Measurements from ENCODE around the gene COX6A1. TPM values are rescaled to one million over a fixed set of nuclear protein-coding genes. Genes with fewer than 3 reads are reported as not detected.
A peak's percentile ranks its signal among the peaks of the same experiment; 100 is the strongest.

COX6A1 gene
- polyA plus RNA-seq, 1 donor from 2014 or later, result 2,017 TPM

DNA sequence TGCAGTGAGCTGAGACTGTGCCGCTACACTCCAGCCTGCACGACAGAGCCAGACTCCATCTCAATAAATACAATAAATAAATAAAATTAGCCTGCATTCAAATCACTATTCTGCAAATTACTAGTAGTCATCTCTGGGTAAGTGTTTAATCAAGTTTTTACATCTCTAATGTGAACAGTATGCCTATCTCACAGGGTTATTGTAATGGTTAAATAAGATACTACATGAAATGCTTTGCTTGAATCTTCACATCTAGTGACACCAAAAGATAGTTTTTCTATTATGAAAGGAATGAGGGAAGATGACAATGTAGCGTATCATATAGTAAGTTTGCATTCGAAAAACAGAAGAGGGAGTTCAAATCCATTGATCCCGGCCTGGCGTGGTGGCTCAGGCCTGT is 29.5 kb downstream of the COX6A1 start:
- TF ChIP-seq, protein P1, sequence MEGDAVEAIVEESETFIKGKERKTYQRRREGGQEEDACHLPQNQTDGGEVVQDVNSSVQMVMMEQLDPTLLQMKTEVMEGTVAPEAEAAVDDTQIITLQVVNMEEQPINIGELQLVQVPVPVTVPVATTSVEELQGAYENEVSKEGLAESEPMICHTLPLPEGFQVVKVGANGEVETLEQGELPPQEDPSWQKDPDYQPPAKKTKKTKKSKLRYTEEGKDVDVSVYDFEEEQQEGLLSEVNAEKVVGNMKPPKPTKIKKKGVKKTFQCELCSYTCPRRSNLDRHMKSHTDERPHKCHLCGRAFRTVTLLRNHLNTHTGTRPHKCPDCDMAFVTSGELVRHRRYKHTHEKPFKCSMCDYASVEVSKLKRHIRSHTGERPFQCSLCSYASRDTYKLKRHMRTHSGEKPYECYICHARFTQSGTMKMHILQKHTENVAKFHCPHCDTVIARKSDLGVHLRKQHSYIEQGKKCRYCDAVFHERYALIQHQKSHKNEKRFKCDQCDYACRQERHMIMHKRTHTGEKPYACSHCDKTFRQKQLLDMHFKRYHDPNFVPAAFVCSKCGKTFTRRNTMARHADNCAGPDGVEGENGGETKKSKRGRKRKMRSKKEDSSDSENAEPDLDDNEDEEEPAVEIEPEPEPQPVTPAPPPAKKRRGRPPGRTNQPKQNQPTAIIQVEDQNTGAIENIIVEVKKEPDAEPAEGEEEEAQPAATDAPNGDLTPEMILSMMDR (IDR thresholded peaks at IDR 0.05; ENCODE audit: poor library complexity, severe bottlenecking), result no peak
- no peak for TF ChIP-seq MXI1 (conservative IDR thresholded peaks at IDR 0.05; ENCODE audit: poor library complexity, severe bottlenecking)
- TF ChIP-seq EZH2 (IDR thresholded peaks at IDR 0.05; ENCODE audit: borderline replicate concordance, insufficient read depth, low read length, poor library complexity, severe bottlenecking), result no peak
- TF ChIP-seq TAF1 (IDR thresholded peaks at IDR 0.05; ENCODE audit: low read depth), result no peak
- no peak for TF ChIP-seq RAD21 (conservative IDR thresholded peaks at IDR 0.05)
- TF ChIP-seq POLR2AphosphoS5 (IDR thresholded peaks at IDR 0.05), result no peak
- TF ChIP-seq EP300 (conservative IDR thresholded peaks at IDR 0.05; ENCODE audit: poor library complexity, severe bottlenecking), result no peak
- TF ChIP-seq, protein P2, sequence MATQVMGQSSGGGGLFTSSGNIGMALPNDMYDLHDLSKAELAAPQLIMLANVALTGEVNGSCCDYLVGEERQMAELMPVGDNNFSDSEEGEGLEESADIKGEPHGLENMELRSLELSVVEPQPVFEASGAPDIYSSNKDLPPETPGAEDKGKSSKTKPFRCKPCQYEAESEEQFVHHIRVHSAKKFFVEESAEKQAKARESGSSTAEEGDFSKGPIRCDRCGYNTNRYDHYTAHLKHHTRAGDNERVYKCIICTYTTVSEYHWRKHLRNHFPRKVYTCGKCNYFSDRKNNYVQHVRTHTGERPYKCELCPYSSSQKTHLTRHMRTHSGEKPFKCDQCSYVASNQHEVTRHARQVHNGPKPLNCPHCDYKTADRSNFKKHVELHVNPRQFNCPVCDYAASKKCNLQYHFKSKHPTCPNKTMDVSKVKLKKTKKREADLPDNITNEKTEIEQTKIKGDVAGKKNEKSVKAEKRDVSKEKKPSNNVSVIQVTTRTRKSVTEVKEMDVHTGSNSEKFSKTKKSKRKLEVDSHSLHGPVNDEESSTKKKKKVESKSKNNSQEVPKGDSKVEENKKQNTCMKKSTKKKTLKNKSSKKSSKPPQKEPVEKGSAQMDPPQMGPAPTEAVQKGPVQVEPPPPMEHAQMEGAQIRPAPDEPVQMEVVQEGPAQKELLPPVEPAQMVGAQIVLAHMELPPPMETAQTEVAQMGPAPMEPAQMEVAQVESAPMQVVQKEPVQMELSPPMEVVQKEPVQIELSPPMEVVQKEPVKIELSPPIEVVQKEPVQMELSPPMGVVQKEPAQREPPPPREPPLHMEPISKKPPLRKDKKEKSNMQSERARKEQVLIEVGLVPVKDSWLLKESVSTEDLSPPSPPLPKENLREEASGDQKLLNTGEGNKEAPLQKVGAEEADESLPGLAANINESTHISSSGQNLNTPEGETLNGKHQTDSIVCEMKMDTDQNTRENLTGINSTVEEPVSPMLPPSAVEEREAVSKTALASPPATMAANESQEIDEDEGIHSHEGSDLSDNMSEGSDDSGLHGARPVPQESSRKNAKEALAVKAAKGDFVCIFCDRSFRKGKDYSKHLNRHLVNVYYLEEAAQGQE (IDR thresholded peaks at IDR 0.05; ENCODE audit: borderline replicate concordance), result no peak
- TF ChIP-seq SMC3 (conservative IDR thresholded peaks at IDR 0.05; ENCODE audit: poor library complexity), result no peak
- Histone ChIP-seq H3K9ac (ENCODE audit: low read length) (no peak overlapping the region), H2AFZ (ENCODE audit: low read depth, low read length) (no peak overlapping the region), H3K4me3 (ENCODE audit: low read length) (peak overlapping the region; percentile 97), H3F3A (ENCODE audit: insufficient read depth, low read length, poor library complexity, severe bottlenecking) (peaks cover 7% of the 10 kb centered on the region), H3K27me3 (ENCODE audit: insufficient read depth, low read depth, low read length) (no peaks in the 10 kb centered on the region), H3K9me2 (ENCODE audit: insufficient read depth, low read length) (no peaks in the 10 kb centered on the region), H4K20me1 (ENCODE audit: insufficient read depth) (peaks cover 8% of the 10 kb centered on the region), H3K79me2 (replicated peaks; ENCODE audit: insufficient read depth, low read length) (peaks cover 56% of the 10 kb centered on the region), H3K4me2 (ENCODE audit: low read length) (no peak overlapping the region), H3K36me3 (ENCODE audit: insufficient read depth, low read length) (peaks cover 25% of the 10 kb centered on the region), H3K9me3 (ENCODE audit: low read length) (no peaks in the 10 kb centered on the region), H3K27ac (ENCODE audit: low read length) (no peak overlapping the region)

DNA sequence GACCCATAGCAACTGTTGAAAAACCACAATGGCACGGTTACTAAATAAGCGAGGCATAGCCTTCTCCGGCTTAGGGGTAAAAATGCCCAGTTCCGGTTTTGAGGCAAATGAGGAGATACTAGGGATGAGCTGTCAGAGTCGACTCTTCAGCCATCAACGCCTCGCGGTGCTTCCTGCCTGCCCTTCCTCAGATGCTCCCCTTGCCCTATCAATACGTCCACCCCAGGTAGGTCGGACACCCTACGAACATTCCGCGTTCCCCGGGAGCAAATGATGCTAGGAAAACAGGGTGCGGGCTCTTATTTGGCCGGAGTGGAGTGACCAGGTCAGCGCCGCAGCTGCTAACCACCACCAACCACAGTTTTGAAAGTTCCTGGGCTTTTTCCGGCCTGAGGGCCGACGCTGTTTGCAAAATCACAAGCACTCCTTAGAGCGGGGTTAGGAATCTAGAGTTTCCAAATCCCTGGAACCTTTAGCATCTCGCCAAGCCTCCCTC is 30.5 kb downstream of the COX6A1 start:
- H3K79me2 ChIP-seq (replicated peaks; ENCODE audit: insufficient read depth, low read length), result peaks cover 58% of the 10 kb centered on the region

More for the DNA sequence above, 30.5 kb downstream of the COX6A1 start:
- Histone ChIP-seq H3K27ac (ENCODE audit: low read length) (peak overlapping the region; percentile 95), H3K9me3 (ENCODE audit: low read length) (no peaks in the 10 kb centered on the region), H3K4me3 (ENCODE audit: low read length) (peak overlapping the region; percentile 97), H3K9me2 (ENCODE audit: insufficient read depth, low read length) (no peaks in the 10 kb centered on the region), H3K27me3 (ENCODE audit: insufficient read depth, low read depth, low read length) (no peaks in the 10 kb centered on the region), H3K9ac (ENCODE audit: low read length) (peak overlapping the region; percentile 95), H3K36me3 (ENCODE audit: insufficient read depth, low read length) (peaks cover 20% of the 10 kb centered on the region), H3K4me2 (ENCODE audit: low read length) (peak overlapping the region; percentile 62), H3F3A (ENCODE audit: insufficient read depth, low read length, poor library complexity, severe bottlenecking) (peaks cover 7% of the 10 kb centered on the region), H2AFZ (ENCODE audit: low read depth, low read length) (peak overlapping the region; percentile 40), H4K20me1 (ENCODE audit: insufficient read depth) (peaks cover 8% of the 10 kb centered on the region)
- no peak for TF ChIP-seq TAF1 (IDR thresholded peaks at IDR 0.05; ENCODE audit: low read depth)

Data from neural cell (in vitro differentiated cells).